Measurements from ENCODE around the gene C1QTNF8.

Gene C1QTNF8

GRCh38 chr16:1065469-1066128, 30.4 kb downstream of the C1QTNF8 start:
- TF ChIP-seq CTCF (conservative IDR thresholded peaks at IDR 0.05; ENCODE audit: low read length) = no peak
- no peak overlapping the region for H3K4me3 ChIP-seq (ENCODE audit: low read length)
- DNase-seq (ENCODE audit: low read depth) = no peak

GRCh38 chr16:1063728-1064127, 32.3 kb downstream of the C1QTNF8 start:
- no peak for TF ChIP-seq CTCF (conservative IDR thresholded peaks at IDR 0.05; ENCODE audit: low read length)
- no peak overlapping the region for H3K4me3 ChIP-seq (ENCODE audit: low read length)
- DNase-seq (ENCODE audit: low read depth) = no peak

GRCh38 chr16:1062895-1063294, 33.1 kb downstream of the C1QTNF8 start:
- no peak for DNase-seq (ENCODE audit: low read depth)

GRCh38 chr16:1061769-1062505, 34.1 kb downstream of the C1QTNF8 start:
- no peak overlapping the region for H3K4me3 ChIP-seq (ENCODE audit: low read length)
- no peak for TF ChIP-seq CTCF (conservative IDR thresholded peaks at IDR 0.05; ENCODE audit: low read length)
- DNase-seq (ENCODE audit: low read depth) = no peak

More at GRCh38 chr16:1062895-1063294, 33.1 kb downstream of the C1QTNF8 start:
- no peak overlapping the region for H3K4me3 ChIP-seq (ENCODE audit: low read length)
- no peak for TF ChIP-seq CTCF (conservative IDR thresholded peaks at IDR 0.05; ENCODE audit: low read length)

- no peak overlapping the region for H3K4me3 ChIP-seq (ENCODE audit: low read length)
- no peak for DNase-seq (ENCODE audit: low read depth)
- TF ChIP-seq CTCF (conservative IDR thresholded peaks at IDR 0.05; ENCODE audit: low read length) = no peak
Measured at GRCh38 chr16:1060416-1061340, 35.4 kb downstream of the C1QTNF8 start.

- no peak for DNase-seq (ENCODE audit: low read depth)
- TF ChIP-seq CTCF (conservative IDR thresholded peaks at IDR 0.05; ENCODE audit: low read length) = no peak
- no peak overlapping the region for H3K4me3 ChIP-seq (ENCODE audit: low read length)
Measured at GRCh38 chr16:1059310-1059709, 36.7 kb downstream of the C1QTNF8 start.
